ENCODE measurements around the gene CD99L2.
A peak's percentile ranks its signal among the peaks of the same experiment; 100 is the strongest.

CD99L2 gene

GRCh38 chrX:150792949-150793527 is 105.4 kb downstream of the CD99L2 start:
- no peak for DNase-seq (ENCODE audit: low spot score)

- no peak for DNase-seq (ENCODE audit: low spot score)
Observed at GRCh38 chrX:150790021-150790420, 108.4 kb downstream of the CD99L2 start.

- no peak for DNase-seq (ENCODE audit: low spot score)
Observed at GRCh38 chrX:150781677-150782076, 116.8 kb downstream of the CD99L2 start.

GRCh38 chrX:150779385-150779784 is 119.1 kb downstream of the CD99L2 start:
- DNase-seq (ENCODE audit: low spot score): no peak

GRCh38 chrX:150777328-150777992 is 121.0 kb downstream of the CD99L2 start:
- no peak for DNase-seq (ENCODE audit: low spot score)

DNA sequence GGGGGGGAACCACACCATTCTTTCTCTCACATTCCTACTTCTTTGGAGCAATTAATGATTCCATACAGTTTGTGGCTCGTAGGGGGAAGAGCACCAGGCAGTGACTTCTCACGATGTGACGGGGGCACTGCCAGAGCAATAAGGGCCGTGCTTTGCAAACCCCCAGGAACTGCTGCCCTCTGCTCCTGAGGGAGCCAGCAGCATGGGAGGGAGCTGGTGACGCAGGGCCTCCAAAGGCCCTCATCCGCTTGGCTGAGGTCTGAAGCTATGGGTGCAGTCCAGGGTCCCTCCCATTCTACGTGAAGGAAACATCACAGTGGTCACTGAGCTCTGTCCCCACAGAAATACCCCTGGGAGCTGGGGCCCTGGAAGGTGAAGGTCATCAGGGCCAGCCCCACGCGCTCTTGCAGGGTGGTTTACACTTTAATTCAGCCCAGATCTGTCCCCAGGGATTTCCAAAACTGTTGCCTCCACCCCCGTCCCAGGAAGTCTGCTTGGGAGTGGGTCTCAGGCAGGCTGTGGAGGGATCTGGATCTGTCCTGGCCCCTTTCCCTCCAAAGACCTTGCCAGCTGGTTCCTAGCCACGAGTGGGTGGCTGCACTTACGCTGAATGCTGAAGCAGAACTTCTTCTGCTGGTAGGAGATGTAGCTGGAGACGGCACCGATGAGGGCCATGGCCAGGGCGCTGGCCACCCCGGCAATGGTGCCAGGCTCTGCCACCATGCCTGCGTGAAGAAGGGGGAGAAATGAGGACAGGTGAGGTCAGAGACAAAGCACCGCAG is 122.7 kb downstream of the CD99L2 start:
- DNase-seq (ENCODE audit: low spot score): no peak

- no peak for DNase-seq (ENCODE audit: low spot score)
Observed at GRCh38 chrX:150774798-150775568, 123.5 kb downstream of the CD99L2 start.

GRCh38 chrX:150773634-150774033 is 124.8 kb downstream of the CD99L2 start:
- DNase-seq (ENCODE audit: low spot score): no peak

DNA sequence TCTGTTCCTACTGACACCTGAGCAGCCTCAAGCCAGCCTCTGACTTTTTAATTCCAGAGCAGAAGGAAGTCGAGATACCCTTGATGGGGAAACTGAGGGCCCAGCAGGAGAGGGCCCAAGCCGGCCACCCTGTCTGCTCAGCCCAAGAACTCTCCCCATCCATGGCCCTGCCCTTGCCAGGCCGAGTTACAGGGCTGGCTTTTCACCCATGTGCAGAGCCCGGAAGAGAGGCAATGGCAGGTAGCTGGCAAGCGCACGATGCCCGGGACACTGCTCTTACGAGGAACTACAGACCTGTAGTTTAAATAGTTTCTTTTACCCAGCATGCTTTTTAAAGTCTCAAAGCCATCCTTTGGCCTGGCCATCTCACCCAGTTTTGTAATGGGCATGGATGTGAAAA is 125.4 kb downstream of the CD99L2 start:
- DNase-seq (ENCODE audit: low spot score): no peak

DNA sequence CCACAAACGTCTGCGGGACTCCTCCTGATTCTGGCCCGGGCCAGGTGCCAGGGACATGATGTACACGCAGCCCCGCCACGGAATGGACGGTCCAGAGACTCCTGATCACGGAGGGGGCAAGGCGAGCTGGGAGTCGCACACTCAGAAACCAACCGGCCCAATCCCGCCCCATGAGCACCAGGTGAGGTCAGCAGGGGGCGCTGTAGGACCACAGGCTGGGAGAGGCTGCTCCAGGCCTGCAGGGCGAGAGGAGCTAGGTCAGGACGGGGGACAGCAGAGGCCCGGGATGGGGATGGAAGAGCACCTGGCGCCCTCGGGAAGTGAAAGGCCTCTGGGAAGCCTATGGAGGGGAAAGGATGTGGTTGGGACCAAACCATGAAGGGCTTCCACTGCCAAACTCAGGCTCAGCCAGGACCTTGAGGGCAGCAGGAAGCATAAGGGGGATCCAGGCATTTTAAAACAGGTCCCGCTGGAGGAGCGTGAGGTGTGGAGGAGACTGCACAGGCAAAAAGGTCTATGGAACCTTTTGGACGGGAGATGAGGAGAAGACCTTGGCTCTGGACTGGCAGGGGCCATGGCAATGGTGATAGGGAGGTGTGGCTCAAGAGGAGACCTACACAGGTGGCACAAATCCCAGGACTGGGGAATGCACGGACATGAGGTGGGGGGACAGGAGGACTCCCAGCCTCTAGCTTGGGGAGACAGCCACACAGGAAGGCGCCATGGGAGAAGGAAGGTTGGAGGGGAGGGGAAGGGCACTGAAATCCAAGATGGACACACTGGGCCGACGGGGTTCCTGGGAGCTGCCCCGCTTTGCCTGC is 126.1 kb downstream of the CD99L2 start:
- DNase-seq (ENCODE audit: low spot score): peak; percentile 64

- DNase-seq (ENCODE audit: low spot score): no peak
Observed at GRCh38 chrX:150771116-150771515, 127.4 kb downstream of the CD99L2 start.

GRCh38 chrX:150770623-150771022 is 127.8 kb downstream of the CD99L2 start:
- DNase-seq (ENCODE audit: low spot score): no peak

- no peak for DNase-seq (ENCODE audit: low spot score)
Observed at GRCh38 chrX:150769408-150769807, 129.1 kb downstream of the CD99L2 start.

DNA sequence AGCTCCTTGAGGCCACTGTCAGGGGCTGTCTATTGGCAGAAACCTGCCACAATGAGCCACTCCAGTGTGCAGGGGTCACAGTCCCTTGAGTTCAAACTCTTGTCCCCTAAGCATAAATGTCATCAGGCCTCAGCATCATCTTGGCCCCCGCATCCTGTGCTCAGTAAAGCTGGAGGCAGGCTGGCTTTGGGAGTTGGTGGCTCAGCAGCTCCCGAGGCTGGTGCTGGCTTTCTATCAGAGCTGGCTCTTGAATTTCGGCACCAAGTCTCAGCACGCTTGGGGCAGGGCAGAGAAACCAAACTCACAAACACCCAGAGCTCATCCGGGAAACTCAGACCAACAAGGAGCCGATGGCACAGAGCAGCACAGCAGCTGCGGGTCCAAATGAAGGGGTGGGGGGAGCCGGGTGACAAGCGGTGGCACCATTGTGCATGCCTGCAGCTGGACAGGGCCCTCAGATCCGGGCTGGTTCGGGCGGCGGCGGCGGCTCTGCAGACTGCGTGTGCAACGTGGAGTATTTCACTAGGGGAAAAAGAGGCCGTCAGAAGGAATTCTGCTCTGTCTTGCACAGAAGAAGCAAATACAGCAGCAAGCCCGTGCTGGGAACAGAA is 129.8 kb downstream of the CD99L2 start:
- no peak for DNase-seq (ENCODE audit: low spot score)

DNA sequence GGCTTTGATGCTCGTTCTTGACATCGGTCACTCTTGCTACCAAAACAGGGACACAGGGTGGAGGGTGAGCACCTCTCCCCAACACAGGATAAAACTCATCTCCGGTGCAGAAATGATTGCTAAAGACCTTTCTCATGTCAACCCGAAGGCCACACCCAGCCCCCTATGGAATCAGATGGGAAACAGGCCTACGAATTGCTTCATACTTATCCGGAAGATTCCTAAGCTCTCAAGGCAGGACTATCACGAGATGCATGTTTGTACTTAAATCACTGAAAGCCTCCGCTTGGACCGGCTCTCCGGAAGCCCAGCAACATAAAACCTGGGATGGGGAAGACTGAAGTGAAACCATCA is 130.4 kb downstream of the CD99L2 start:
- DNase-seq (ENCODE audit: low spot score): no peak

- DNase-seq (ENCODE audit: low spot score): no peak
Observed at GRCh38 chrX:150767475-150768131, 130.9 kb downstream of the CD99L2 start.

DNA sequence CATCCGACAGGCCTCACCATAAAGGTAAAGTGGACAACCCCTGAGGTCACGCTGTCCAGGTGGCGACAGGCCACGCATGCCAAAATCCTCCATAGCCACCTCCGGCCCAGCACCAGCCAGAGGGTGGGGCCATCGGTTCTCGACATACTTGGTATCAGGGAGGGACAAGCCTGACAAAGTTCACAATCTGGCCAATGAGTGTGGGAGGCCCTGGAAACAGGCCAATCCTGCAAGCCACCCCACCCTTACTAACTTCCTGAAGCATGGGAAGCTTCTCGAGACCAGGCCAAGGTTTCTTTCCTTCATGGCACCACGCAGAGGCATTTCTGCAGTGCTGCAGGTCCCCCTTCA is 131.4 kb downstream of the CD99L2 start:
- DNase-seq (ENCODE audit: low spot score): no peak

DNA sequence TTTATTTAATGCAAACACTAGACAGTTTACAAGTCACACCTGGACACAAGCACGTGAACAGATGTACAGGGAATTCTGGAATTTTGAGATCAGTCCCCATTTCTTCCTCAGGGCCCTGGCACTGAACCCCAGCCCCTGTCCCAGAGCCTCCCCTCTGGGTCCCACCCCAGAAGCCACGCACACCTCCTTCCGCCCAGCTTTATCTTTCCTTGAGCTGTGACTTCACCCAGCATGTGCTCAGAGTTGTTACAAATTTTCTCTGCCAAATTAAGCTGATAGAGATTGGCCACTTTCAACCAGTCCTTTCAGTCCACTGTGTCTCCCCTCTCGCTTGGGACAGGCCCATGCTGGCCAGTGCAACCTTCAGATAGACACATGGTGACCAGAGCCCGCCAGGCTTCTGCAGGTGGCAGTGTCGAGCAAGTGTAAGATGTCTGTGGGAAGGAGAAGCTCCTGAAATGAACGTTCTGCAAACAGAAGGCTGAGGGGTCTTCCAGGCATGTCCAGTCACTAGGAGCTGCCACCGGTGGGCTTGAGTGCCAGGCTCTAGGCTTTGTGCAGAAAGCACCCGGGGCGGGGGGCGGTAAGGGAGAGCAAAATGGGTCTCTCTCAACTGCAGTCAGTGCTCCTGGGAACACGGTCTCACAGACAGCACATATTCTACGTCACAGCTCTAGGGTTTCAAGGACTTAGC is 132.0 kb downstream of the CD99L2 start:
- DNase-seq (ENCODE audit: low spot score): no peak

- DNase-seq (ENCODE audit: low spot score): no peak
Observed at GRCh38 chrX:150765782-150766350, 132.6 kb downstream of the CD99L2 start.

DNA sequence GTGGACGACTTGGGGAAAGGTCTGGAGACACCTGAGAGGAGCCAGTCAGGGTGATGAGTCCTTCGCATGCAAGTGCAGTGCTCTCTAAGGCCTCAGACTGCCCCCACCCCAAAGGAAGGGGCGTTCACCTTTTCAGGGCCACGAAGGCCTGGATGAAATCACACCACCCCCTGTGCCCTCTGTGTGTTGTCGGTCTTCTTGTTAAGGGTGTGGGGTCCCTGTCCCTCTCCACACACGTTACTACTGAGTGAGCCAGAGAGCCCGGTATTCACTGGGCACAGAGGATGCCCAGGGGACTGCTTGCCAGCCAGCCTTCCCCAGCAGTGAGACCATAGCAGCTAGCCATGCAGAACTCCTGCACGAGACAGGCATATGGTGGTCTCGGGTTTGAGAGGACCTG is 133.2 kb downstream of the CD99L2 start:
- DNase-seq (ENCODE audit: low spot score): no peak

Data from germinal center (tissue), 1 donor.